Keratinocyte (primary cell): ENCODE measurements around the gene PGK1. TPM values are rescaled to one million over a fixed set of nuclear protein-coding genes. Genes with fewer than 3 reads are reported as not detected.
"Not testable (repeated sequence)": the region's sequence is repeated elsewhere in the genome, so short reads cannot be mapped to it uniquely, and the experiment has no call there.

Experiments
- DNase-seq: peaks from one replicate; pipeline ENCODE4 v3.0.0-alpha.2; 2011; ENCODE audit warnings: low read depth, missing footprints, low spot score
- FAIRE-seq: peaks from 2 replicates; lab custom pipeline; 2011; peaks lifted over from hg19 to GRCh38; lab: Jason Lieb, UNC
- H2AFZ ChIP-seq: 2 replicates; pipeline ENCODE4 v1.6.0; 2012; ENCODE audit warnings: low read length, control low read depth, inconsistent platforms; ENCODE audit not compliant: control insufficient read depth
- H3K27ac ChIP-seq: 2 replicates; pipeline ENCODE4 v1.5.1; 2011; ENCODE audit warnings: low read length; ENCODE audit not compliant: control insufficient read depth, insufficient read depth
- H3K27me3 ChIP-seq: 3 replicates; pipeline ENCODE4 v1.6.0; 2011; ENCODE audit warnings: low read length; ENCODE audit not compliant: control insufficient read depth, insufficient read depth; ENCODE audit errors: extremely low read depth
- H3K36me3 ChIP-seq, 2 experiments: 2 replicates in 1 of 2; 3 replicates in 1 of 2; pipeline ENCODE4 v1.5.1; 2011; ENCODE audit warnings: low read length in 2 of 2, mild to moderate bottlenecking in 1 of 2; ENCODE audit not compliant: control insufficient read depth in 2 of 2, insufficient read depth in 2 of 2; ENCODE audit errors: extremely low read depth in 1 of 2
- H3K4me1 ChIP-seq: 3 replicates; pipeline ENCODE4 v1.5.1; 2011; ENCODE audit warnings: low read length; ENCODE audit not compliant: control insufficient read depth, insufficient read depth; ENCODE audit errors: extremely low read depth
- H3K4me2 ChIP-seq: 3 replicates; pipeline ENCODE4 v1.6.0; 2011; ENCODE audit warnings: low read depth, low read length; ENCODE audit not compliant: control insufficient read depth, insufficient read depth; ENCODE audit errors: extremely low read depth
- H3K4me3 ChIP-seq, 3 experiments: fragments of 200-600 bp in 1 of 3; sonication (generic) in 1 of 3; 2 replicates in 2 of 3; 3 replicates in 1 of 3; pipeline ENCODE4 v1.5.1; 2011 to 2016; ENCODE audit warnings: low read length in 3 of 3, mild to moderate bottlenecking in 3 of 3, control low read depth in 2 of 3, inconsistent platforms in 1 of 3, low read depth in 1 of 3, mixed read lengths in 1 of 3, mixed run types in 1 of 3, moderate library complexity in 1 of 3; ENCODE audit not compliant: control insufficient read depth in 2 of 3, insufficient read depth in 2 of 3; ENCODE audit errors: extremely low read depth in 1 of 3
- H3K79me2 ChIP-seq: 2 replicates; pipeline ENCODE4 v1.6.0; 2012; ENCODE audit warnings: low read length; ENCODE audit not compliant: control insufficient read depth, insufficient read depth
- H3K9ac ChIP-seq: 3 replicates; pipeline ENCODE4 v1.6.0; 2011; ENCODE audit warnings: low read length; ENCODE audit not compliant: control insufficient read depth, insufficient read depth; ENCODE audit errors: extremely low read depth
- H3K9me1 ChIP-seq: 3 replicates; pipeline ENCODE4 v1.6.0; 2011; ENCODE audit warnings: low read length; ENCODE audit not compliant: control insufficient read depth, insufficient read depth; ENCODE audit errors: extremely low read depth
- H3K9me3 ChIP-seq: 2 replicates; pipeline ENCODE4 v1.5.1; 2012; ENCODE audit warnings: low read depth, low read length; ENCODE audit not compliant: control insufficient read depth
- H4K20me1 ChIP-seq: 3 replicates; pipeline ENCODE4 v1.6.0; 2011; ENCODE audit warnings: low read length; ENCODE audit not compliant: control insufficient read depth, insufficient read depth; ENCODE audit errors: extremely low read depth
- dilution Hi-C: fragments of 300-500 bp; cut with MboI; formaldehyde crosslinking; loops from one replicate; pipeline ENCODE4 v1.7.0; 2020; ENCODE audit warnings: low sequenced_read_pairs; ENCODE audit not compliant: extremely low pct_ligation_motif_present
- polyA plus RNA-seq, 5 experiments: library from polyadenylated mRNA; depleted of rRNA in 3 of 5; stranded (reverse) in 3 of 5; stranded (forward) in 1 of 5; unstranded in 1 of 5; fragments of >200 nt; gene quantifications; 1 replicate in 1 of 5; 2 replicates in 3 of 5; 3 replicates in 1 of 5; pipeline versions ENCODE4 v1.2.1 to v1.2.3, GENCODE V29; 2011 to 2012; ENCODE audit warnings: missing spikeins in 2 of 5, low read depth in 1 of 5, low replicate concordance in 1 of 5

Gene PGK1
- polyA plus RNA-seq, 1 donor (not counting 4 experiments of a cell fraction or from before 2014, with no cell fraction given), result 666 TPM

GRCh38 chrX:78157373-78157772, 53.3 kb downstream of the PGK1 start:
- H3K27me3 ChIP-seq, H3K4me2 ChIP-seq, H3K4me3 ChIP-seq, H3K4me1 ChIP-seq, H3K36me3 ChIP-seq, H3K9me3 ChIP-seq, H2AFZ ChIP-seq, H3K27ac ChIP-seq, dilution Hi-C loops, H4K20me1 ChIP-seq, H3K9me1 ChIP-seq, DNase-seq, H3K9ac ChIP-seq, H3K79me2 ChIP-seq, FAIRE-seq: not testable (repeated sequence)

- H3K36me3 ChIP-seq, H3K9me3 ChIP-seq, H3K27me3 ChIP-seq, H3K9ac ChIP-seq, FAIRE-seq, H3K4me1 ChIP-seq, dilution Hi-C loops, H4K20me1 ChIP-seq, H3K79me2 ChIP-seq, H3K4me2 ChIP-seq, H3K9me1 ChIP-seq, H3K4me3 ChIP-seq, H3K27ac ChIP-seq, DNase-seq, H2AFZ ChIP-seq: not testable (repeated sequence)
Observed at GRCh38 chrX:78157846-78158245, 53.8 kb downstream of the PGK1 start.

GRCh38 chrX:78160711-78161110, 56.7 kb downstream of the PGK1 start:
- FAIRE-seq, H3K79me2 ChIP-seq, H3K27me3 ChIP-seq, H3K36me3 ChIP-seq, DNase-seq, H3K9me3 ChIP-seq, H3K4me2 ChIP-seq, dilution Hi-C loops, H3K27ac ChIP-seq, H3K9ac ChIP-seq, H2AFZ ChIP-seq, H3K9me1 ChIP-seq, H4K20me1 ChIP-seq, H3K4me1 ChIP-seq, H3K4me3 ChIP-seq: not testable (repeated sequence)

- H3K9me1 ChIP-seq, H3K9me3 ChIP-seq, H4K20me1 ChIP-seq, FAIRE-seq, H3K4me2 ChIP-seq, H3K36me3 ChIP-seq, DNase-seq, H2AFZ ChIP-seq, H3K27me3 ChIP-seq, H3K27ac ChIP-seq, H3K79me2 ChIP-seq, H3K9ac ChIP-seq, dilution Hi-C loops, H3K4me1 ChIP-seq, H3K4me3 ChIP-seq: not testable (repeated sequence)
Observed at GRCh38 chrX:78163175-78163574, 59.1 kb downstream of the PGK1 start.
